RPMI7951 (cell line): ENCODE data around the gene GPR107. TPM values are rescaled to one million over a fixed set of nuclear protein-coding genes. Genes with fewer than 3 reads are reported as not detected.

Experiments used
- DNase-seq: peaks from one replicate; pipeline ENCODE4 v3.0.0-alpha.2; 2012; ENCODE audit warnings: low read depth
- total RNA-seq: library from RNA; depleted of rRNA; stranded (reverse); fragments of >200 nt; shearing (Covaris generic); gene quantifications from 2 replicates; pipeline ENCODE4 v1.2.3, GENCODE V29; 2014

GPR107 gene
- total RNA-seq, 1 experiment from 2014 or later = 16.0 TPM

DNA sequence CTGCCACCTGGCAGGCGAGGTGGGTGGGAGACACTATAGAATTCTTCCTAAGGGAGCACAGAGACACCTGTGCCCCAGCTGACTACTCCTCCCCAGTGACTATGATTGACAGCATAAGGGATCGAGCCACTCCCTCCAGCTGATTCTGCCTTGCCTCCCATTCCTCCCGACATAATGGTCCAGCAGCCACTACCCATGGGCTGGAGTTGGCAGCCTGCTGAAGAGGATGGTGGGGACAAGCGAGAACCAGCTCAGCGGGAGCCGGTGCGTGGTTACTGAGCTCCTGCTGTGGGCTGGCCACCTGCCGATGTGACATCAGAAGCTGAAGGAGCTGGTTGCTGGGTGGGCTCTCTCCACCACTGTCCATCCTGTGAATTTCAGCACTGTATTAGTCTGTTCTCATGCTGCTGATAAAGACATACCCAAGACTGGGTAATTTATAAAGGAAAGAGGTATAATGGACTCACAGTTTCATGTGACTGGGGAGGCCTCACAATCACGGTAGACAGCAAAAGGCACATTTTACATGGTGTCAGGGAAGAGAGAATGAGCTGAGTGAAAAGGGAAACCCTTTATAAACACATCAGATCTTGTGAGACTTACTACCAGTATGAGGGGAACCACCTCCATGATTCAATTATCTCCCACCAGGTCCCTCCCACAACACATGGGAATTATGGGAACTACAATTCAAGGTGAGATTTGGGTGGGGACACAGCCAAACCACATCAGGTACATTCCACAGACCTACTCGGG lies 106.4 kb downstream of the GPR107 start:
- no peak for DNase-seq

DNA sequence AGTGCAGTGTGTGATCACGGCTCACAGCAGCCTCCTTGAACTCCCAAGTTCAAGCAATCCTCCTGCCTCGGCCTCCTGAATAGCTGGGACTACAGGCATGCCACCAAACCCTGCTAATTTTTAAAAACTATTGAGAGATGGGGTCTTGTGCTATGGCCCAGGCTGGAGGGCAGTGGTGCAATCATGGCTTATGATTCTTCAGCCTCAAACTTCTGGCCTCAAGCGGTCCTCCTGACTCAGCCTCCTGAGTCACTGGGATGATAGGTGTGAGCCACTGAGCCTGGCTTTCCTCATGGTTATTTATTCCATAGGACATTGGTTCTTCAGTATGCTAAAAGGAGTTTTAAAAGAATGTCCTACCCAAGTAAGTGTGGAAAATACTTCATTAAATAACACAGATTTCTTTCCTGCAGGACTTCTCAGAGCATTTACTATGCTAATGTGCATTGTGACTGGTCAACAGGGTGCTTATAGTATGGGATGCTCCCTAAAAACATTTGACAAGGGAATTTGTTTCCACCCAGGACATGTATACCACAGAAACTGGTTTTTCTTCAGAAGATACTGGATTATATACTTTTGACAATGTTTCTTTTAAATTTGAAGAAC lies 107.3 kb downstream of the GPR107 start:
- no peak for DNase-seq

DNA sequence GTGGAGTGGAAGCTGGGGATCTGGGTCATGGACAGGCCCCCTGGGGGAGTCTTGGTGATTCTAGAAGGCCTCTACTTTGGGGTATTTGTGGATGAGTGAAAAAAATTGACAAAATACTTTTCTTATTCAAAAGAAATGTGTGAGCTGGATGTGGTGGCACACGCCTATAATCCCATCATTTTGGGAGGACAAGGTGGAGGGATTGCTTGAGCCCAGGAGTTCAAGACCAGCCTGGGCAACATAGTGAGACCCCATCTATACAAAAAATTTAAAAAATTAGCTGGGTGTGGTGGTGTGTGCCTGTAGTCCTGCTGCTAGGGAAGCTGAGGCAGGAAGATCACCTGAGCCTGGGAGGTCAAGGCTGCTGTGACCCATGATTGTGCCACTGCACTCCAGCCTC lies 111.9 kb downstream of the GPR107 start:
- DNase-seq = no peak

DNA sequence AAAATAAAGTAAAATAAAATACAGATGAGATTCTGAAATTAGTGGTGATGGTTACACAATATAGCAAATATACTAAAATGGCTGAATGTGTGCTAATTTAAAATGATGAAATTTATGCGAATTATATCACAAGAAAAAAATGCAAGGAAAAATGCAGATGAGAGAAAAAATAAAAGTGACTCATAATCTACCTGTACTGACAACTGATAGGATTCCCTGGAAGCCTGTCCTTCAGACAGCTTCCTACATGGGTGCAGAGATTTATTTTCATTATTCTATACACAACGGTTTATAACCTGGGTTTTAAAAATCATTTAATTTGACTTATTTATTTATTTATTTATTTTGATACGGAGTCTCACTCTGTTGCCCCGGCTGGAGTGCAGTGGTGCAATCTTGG lies 112.7 kb downstream of the GPR107 start:
- DNase-seq = no peak

DNA sequence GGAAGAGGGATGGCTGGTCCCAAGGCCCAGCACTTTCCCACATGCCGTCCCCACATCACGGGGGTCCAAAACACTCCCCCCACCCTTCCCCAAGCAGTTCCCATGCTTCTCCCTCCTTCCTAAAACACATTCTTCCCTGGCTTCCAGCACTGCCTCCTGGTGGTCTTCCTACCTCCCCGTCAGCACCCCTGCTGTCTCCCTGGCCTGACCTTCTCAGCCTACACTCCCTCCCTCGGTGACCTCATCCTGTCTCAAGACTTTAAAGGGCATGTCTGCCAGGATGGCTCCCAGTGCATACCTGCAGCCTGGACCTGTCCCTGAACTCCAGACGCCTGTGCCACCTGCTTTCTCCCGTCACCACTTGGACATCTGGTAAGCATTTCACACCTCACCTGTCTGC lies 114.2 kb downstream of the GPR107 start:
- no peak for DNase-seq

DNA sequence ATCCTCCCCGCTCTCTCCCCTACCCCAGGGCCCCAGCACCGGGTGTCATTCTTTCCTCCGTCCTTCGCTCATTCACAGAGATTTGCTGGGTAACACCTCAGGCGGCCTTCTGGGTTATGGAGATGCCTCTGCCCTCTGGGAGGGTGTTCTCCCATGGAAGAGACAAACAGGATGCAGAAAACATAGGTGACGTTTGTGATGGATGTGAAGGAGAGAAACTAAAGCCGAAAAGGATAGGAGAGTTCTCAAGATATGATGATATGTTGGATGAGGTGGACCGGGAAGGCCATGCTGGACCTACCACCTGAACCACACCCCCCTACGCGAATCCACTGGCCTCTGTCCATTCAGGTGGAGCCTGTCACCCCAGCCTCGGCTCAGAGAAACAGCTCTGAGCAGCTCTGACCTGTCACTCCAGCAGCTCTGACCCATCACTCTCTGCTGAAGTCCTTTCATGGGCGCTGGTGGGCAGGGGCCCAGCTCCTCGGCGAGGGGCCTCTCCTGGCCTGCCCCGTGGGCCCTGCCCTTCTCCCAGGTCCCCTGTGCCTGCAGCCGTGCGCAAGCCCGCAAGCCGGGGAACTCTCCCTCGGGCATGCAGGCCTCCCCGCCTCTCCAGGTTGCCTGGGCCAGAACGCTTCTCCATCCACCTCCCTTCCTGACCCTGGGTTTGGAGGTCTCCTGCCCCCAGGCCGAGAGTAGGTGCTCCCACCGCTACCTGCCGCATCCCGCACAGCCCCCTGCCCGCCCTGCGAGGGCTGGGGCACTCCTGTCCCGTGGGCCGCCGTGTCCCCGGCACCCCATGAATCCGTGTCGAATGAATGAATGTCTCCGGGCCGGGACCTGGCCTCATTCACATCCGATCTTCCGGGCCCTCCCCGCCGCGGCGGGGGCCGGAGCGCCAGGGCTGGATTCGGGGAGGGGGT lies 117.8 kb downstream of the GPR107 start:
- DNase-seq = no peak

DNA sequence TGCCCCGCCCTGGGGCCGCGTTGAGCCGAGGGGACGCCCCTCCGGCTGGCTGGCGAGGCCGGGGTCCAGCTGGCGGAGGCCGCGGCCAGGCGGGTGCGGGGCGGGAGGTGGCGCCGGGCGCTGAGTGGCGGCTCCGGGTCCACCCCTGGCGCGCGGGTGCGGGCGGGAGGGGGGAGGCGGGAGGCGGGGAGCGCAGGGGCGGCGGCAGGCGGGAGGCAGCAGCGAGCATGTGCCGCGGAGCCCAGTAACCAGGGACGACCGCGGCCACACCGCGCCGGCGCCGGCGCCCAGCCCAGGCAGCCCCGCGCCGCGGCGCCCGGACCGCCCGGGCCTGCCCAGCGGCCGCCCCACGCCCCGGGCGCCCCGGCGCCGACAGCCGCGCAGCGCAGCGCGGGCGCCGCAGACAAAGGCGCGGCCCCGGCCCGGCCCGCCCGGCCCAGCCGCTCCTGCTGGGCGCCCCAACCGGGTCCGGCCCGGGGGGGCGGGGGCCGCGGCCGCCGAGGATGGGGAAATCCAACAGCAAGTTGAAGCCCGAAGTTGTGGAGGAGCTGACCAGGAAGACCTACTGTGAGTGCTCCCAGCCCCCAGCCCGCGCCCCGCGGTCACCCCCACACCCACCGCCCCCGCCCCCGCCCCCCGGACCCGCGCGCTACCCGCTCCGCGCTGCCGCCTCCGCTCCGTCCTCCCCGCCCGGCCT lies 118.6 kb downstream of the GPR107 start, which contains the start of gene NCS1:
Gene NCS1 (plus strand): TSS at position 244 of the 697 bp plus-strand sequence. CDS start 260 bp downstream, at position 504.
- peak; percentile 68 for DNase-seq

DNA sequence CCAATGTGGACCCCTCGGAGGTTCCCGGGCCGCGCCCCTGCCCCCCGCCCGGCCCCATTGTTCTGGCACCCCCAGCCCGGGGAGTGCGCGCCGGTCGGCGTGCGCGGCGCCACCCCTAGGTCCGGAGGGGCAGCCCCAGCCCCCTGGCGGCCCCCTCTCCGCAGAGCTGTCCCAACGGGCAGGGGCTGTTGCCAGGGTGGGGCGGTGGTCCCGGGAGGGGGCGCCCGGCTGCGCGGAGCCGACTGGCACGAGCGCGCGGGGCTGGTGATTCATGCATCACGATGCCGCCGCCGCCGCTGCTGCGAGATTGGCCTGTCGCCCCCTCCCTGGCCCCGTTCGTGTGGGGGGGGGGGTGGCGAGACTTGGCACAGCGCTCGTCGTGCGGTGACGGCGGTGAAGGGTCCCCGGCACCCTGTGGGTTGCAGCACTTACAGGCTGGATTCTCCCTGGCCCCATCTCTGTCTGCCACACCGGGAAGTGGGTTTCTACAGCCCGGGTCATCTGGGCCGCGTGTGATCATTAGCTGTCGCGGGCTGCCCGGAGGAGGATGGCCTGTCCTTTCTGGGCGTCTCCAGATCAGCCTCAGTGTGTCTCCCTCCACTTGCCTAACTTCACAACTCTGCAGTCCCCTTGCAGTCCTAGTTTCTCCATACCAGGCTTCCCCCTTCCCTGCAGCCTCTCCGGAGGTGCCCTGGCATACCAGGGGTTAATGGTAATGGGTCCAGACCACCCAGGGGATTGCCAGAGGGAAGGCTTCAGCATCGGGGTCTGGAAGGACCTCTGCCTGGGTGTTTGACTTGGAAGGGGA lies 119.4 kb downstream of the GPR107 start:
- DNase-seq = no peak

DNA sequence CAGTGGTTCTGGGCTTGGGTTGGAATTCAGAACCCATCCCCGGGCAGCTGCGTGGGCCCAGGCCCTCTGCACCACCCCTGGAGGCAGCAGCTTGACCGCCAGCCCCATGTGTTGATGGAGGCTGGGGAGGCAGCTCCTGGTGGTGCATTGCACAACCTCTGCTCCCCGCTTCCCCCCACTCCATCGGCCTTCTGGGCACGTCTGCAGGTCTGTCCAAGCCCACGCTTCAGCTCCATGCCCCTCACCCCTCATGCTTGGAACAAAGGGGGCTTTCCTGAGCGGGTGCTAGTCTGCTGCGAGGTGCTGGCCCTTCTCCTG lies 119.9 kb downstream of the GPR107 start:
- DNase-seq = no peak

DNA sequence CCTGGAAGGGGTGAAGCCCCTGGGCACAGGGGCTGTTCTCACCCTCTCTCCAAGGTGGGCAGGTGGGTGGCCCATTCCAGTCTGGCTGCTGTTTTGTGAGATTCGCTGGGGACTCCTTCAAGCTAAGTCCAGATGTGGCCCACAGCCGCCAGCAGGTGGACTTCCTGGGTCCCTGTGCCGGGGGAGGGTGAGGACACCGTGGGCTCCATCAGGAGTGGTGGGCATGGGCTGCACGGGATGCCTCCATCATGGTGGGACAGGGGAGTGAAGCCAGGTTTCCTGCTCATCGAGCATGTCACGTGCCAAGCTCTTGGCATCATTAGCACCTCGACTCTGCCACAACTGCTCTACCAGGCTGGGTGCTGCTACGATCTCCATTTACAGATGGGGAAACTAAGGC lies 120.3 kb downstream of the GPR107 start:
- DNase-seq = no peak

DNA sequence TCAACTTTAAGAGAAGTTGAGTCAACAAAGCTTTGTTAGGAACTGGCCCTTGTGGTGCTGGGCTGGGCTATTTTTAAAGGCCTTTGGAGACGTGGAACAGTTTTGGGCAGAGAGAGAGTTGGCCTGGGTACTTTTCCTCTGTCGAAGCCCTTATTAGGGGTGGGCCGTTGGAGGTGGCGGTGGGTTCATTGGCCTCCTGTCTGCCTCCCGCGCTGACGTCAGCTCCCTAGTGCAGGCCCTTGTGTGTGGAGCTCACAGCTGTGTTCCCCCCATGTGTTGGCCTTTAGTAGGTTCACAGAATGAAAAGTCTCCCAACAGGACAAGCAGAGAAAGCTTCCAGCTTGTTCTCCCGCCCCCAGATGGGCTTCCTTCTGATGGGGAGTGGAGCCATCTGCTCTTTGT lies 121.2 kb downstream of the GPR107 start:
- DNase-seq = no peak

DNA sequence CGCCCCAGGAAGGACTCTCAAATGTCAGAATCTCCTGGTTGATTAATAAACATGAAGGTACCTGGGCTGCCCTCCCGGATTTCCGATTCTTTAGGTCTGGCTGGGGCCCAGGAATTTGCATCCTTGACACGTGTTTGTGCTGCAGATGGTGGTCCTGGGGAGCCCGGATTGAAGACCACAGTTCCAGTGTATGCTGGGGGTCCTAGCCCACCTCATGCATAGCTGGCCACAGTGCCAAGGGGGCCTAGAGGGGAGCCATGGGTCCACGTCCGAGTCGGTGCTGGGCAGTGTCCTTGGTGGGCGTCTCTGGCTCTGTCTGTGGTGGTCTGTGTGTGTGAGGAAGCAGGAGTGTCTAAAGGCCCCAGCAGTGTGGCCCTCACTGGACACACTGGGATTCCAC lies 121.6 kb downstream of the GPR107 start:
- no peak for DNase-seq

DNA sequence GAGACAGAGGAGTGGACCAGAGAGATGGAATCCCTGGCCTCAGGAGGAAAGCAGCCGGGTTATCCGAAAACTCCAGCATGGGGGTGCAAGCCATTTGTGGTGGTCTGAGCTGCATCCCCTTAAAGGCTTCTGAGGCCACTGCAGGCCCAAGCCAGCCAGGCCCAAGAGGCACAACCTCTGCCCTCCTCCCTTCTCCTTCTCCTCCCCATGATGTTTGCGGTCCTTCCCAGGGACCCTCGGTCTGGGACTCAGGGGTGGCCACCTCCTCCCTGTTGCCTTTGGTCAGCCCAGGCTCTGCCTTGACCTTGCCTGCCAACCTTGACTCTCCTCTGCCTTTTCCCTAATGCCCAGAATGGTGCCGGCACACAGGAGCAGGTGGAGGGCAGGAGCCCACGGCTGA lies 123.1 kb downstream of the GPR107 start:
- DNase-seq = no peak

DNA sequence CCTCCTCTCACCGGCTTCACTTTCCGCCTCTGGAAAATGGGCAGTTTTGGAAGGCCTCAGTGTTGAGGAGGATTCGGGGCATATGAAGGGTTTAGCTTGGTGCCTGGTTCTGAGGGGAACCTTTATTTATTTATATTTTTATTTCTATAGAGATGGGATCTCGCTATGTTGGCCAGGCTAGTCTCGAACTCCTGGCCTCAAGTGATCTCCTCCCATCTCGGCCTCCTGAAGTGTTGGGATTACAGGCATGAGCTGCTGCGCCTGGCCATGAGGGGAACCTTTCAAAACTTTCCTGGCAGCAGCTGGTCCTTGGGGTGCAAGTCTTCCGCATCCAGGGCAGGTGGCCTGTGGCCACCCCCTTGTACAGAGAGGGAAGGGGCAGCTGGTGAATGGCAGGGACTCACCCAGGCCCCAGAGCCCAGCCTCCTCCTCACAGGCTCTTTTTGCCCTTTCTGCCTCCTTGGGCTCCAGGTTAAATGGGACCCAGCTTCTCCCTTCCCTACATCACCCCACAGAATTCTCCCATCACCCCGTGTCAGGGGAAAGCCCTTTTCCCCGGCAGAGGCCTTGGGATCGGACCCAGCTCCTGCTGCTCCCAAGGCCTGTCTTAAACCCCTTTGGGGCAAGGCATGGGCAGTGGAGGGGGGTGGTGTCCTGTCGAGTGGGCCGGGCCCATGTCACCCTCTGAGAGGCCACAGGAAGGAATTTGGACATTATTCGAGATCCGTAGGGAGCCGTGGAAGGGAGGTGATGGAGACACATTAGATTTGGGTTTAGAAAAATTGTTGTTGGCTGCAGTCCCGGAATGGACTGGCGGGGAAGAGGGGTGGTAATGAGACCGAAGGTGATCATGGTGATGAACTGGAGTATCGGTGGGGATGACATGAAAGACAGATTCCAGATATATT lies 124.4 kb downstream of the GPR107 start:
- DNase-seq = peak; percentile 19

DNA sequence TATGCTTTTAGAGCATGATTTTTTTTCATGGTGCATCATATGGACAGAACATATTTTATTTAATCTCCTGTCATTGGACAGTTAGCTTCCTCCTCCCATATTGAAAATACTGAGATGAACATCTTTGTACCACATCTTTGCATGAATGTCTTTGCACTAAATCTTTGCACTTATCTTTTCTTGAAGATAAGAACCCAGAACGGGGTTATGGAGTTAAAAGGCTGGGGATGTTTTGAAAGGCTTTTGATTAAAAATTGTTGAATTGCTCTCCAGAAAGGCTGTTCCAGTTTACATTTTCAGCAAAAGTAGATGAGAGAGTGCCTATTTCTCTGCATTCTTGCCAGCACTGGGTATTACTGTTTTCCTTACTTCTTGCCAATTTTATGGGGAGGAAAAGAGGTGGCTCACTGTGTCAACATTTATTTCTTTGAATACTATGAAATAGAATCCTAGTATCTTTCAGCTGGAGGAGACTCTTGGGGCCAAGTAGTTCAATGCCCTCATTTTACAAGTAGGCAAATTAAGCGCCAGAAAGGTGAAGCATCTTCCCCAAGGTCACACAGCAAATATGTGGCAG lies 125.7 kb downstream of the GPR107 start:
- DNase-seq = no peak

DNA sequence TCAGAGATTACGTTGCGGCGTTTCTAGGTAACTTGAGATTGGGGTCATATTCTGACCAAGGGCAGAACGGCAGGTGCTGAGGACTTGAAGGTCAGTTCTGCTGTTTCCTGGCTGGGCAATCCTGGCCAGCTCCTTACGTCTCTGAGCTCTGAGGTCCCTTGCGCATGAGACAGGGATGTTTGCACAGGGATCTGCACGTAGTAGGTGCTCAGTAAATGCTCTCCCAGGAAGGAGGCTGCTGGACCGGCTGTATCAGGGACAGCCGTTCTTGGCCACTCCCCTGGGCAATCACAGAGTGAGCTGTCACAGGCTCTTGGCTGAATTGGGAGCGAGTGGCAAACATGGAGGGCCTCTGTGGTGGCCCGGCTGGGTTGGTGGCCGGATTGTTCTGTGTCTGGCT lies 126.8 kb downstream of the GPR107 start:
- DNase-seq = no peak

DNA sequence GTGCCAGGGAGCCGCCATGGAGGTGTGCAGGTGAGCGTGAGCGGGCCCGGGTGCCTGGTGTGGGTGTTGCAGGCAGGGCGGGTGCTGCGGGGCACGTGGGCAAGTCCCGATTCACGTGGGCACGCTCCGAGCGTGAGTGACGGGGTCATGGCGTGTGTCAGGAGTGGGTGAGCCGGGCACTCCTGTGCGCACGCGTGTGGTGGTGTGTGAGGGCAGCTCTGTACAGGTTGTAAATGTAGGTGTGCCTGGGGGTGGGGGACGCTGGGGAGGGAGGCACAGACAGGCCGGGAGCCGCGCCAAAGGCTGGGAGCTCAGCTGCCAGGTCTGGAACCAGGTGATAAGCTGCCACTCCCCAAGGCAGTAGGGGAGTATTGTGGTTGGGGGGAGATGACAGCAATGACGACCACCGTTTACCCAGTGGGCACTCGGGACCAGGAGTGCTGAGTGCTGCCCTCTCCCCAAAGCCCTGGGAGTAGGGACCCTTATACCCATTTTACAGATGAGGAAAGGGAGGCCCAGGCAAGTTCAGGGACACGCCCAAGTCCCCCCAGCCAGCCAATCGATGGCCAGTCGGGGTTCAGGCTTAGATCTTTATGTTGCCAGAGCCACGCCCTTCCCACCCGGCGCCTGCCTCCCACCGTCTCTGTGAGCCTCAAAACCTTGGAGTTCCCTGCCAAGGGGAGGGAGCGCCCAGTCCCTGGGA lies 128.1 kb downstream of the GPR107 start:
- DNase-seq = no peak

DNA sequence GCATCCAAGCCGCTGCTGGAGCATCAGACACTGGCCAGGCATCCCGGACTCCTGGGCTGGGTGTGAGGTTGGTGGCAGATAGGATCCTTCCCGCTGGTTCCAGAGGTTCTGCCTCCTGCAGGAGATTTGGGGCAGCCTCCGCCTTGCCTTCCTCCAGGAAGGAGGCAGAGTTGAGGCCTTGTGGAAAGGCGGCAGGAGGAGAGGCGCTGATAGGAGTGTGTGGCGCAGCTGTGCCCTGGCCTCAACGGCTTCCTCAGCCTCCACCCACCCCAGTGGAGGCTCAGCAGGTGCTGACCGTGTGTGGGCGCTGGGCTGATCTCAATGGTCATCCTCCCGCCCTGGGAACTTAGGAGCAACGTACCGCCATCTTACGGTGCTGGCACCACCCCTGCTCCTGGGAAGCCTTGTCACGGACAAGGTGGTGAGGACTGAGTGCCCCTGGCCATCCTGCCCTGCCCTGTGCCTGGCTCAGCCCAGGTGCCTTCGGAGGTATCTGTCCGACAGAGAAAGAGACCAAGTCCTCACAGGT lies 128.7 kb downstream of the GPR107 start:
- DNase-seq = no peak
